NK-92 (cell line): ENCODE measurements around the gene HYAL3.
"Not testable (repeated sequence)": the region's sequence is repeated elsewhere in the genome, so short reads cannot be mapped to it uniquely, and the experiment has no call there.

Experiments used
- DNase-seq: peaks from one replicate; lab custom pipeline; 2025; ENCODE audit not compliant: unreplicated experiment; lab: John Stamatoyannopoulos, UW

The HYAL3 gene

GRCh38 chr3:50259432-50260026 lies 39.7 kb downstream of the HYAL3 start:
- DNase-seq = no peak

- no peak for DNase-seq
Observed at GRCh38 chr3:50258979-50259378, 40.2 kb downstream of the HYAL3 start.

- DNase-seq = no peak
Observed at GRCh38 chr3:50258029-50258680, 41.0 kb downstream of the HYAL3 start.

DNA sequence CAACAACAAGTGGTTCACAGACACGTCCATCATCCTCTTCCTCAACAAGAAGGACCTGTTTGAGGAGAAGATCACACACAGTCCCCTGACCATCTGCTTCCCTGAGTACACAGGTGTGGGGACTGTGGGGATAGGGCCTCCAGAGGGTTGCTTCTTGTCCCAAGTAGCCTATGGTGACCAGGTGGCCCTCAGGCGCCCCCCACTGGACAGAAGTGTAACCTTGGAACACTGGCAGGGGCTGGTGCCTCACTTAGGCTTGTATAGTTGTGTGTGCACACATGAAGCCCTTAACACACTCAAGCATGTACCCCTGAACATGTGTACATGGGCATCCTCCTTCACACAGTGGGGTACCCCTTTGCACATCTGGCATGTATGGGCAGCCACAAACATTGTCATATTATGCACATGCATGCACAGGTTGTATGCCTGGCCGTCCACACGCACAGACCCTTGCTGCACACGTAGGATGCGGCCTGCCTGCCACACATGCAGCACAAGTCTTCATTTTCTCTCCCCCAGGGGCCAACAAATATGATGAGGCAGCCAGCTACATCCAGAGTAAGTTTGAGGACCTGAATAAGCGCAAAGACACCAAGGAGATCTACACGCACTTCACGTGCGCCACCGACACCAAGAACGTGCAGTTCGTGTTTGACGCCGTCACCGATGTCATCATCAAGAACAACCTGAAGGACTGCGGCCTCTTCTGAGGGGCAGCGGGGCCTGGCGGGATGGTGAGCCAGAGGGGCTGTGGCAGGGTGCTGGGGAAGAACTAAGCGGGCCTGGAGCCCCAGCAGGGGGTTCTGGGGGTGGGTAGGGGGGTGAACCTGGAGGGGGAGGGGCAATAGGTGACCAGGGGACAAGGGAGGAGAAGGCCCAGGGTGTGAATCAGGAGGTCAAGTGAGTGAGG lies 42.0 kb downstream of the HYAL3 start:
- DNase-seq = no peak

GRCh38 chr3:50255251-50255615 lies 44.0 kb downstream of the HYAL3 start:
- no peak for DNase-seq

DNA sequence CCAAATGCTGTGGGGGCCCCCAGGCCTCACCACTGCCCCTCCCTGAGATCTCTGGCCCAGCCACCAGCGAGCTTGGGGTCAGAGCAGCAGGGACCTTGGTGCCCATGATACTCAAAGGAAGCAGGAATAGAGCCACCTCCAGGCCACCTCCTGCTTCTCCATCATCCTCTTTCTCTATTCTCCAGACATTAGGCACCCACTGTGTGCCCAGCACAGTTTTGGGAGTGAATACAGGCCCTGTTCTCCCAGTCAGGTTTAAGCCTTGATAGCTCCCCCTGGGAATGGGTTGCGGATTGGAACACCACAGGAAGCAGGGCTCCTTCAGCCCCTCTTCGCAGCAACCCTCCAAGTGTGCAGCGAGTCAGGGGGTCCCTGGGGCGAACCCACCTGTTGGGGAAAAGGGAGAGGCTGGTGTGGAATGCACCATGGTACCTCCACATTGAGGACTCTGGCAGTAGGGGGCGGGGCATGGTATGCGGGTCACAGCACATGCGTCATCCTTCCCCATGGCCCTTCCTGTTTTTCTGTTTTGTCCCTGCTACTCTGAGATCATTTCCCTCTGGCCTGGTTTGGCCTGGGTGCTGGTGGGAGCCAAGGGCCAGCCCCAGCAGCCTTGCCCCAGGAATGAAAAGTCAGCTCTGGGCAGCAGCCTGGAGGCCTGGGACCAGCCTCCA lies 44.5 kb downstream of the HYAL3 start:
- no peak for DNase-seq

- DNase-seq = no peak
Observed at GRCh38 chr3:50251220-50251619, 48.0 kb downstream of the HYAL3 start.

- DNase-seq = no peak
Observed at GRCh38 chr3:50250514-50250913, 48.7 kb downstream of the HYAL3 start.

DNA sequence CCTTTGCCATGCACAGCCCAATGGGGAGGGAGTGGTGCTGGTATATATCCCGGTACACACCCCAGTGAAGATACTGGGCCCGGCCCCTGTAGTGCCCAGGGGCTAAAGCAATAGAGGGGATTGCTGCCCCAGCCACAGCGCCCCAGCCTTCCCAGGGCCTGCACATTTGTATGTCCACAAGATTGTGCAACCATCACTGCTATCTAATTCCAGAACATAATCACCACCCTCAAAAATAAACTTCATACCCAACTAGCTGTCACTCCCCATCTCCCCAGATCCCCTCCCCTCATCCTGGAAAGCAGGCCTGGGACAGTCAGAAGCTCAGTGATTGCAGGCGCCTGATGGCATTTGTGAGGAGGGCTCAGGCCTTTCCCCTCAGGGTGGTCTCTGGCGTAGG lies 49.7 kb downstream of the HYAL3 start:
- no peak for DNase-seq

DNA sequence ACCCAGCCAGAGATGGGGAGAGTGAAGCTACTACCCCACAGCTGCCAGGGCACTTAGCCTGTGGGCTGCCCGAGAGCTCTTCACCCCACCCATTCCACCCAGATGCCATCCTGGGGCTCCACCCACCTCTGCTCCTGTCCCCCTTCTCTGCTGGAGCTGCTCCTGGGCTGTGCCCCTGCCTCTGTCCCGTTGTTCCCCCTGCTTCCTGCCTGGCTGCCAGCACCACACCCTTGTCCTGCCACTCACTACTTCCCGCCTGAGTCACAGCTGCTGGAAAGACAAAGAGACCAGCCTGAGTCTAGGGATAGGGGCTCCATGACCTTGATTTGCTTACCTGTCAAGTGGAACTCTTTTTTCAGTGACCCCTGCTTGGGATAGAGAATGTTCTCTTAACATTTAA lies 50.8 kb downstream of the HYAL3 start:
- no peak for DNase-seq

DNA sequence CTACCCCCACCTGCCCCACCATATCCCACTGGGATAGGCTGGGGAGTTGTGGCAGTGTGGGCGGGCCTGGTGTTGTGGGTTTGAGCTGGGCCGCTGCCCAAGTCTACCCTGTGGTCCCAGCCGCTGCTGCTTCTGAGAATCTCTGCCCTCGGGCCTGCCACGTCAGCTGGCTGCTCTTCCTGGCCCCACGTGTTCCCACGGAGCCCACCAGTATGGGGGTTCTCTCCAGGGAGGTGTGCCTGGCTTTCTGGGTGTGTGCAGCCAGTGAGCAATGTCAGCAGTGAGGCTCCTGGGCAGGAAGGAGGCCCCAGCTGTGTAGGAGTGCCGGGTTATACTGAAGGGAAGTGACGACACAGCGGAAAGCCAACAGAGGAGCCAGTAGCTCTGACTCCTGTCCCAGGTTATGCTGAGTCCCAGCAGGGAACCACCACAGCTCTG lies 52.7 kb downstream of the HYAL3 start:
- DNase-seq = no peak

GRCh38 chr3:50245831-50246516 lies 53.2 kb downstream of the HYAL3 start:
- peak; percentile 68 for DNase-seq

DNA sequence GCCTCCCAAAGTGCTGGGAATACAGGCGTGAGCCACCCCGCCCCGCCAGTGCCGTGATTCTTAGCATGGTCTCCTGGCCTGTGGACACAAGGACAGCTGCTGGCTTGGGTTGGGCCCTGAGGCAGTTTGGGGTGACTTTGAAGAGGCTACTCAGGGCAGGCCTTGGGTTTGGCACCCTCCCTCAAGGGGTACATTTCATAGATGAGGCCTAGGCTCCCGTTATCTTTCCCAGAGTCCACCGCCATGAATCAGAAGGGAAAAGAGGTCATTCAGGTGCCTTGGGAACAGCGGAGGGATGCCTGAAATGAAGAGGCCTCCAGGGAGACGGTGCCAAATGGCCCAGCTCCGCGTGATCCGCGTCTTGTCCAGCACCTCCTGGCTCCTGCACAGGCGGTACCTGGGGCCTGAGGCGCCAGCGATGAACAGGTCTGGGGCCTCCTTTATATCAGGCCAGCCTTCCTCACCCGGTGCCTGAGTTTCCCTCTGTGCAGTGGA lies 53.9 kb downstream of the HYAL3 start:
- no peak for DNase-seq

- not testable (repeated sequence) for DNase-seq
Observed at GRCh38 chr3:50244813-50245212, 54.4 kb downstream of the HYAL3 start.

GRCh38 chr3:50243543-50243895 lies 55.7 kb downstream of the HYAL3 start:
- no peak for DNase-seq

- DNase-seq = no peak
Observed at GRCh38 chr3:50242851-50243542, 56.2 kb downstream of the HYAL3 start.
